Esophagus muscularis mucosa (tissue), 4 donors: ENCODE measurements around the gene GPR42.

Source experiments
- CTCF ChIP-seq, 3 experiments: fragments of 200-600 bp in 2 of 3; fragments of 450-650 bp in 1 of 3; sonication (generic) in 2 of 3; IDR thresholded peaks; one replicate each; pipeline ENCODE4 v1.5.1; 2017 to 2019; ENCODE audit warnings: antibody characterized with exemption in 3 of 3, mild to moderate bottlenecking in 2 of 3, moderate library complexity in 1 of 3
- EP300 ChIP-seq: sonication (generic); formaldehyde crosslinking; IDR thresholded peaks from one replicate; pipeline ENCODE4 v1.6.1; 2017; ENCODE audit warnings: antibody characterized with exemption
- POLR2A ChIP-seq: fragments of 450-650 bp; IDR thresholded peaks from one replicate; pipeline ENCODE4 v1.6.1; 2017; ENCODE audit warnings: antibody characterized with exemption, moderate library complexity, mild to moderate bottlenecking, low read depth
- POLR2AphosphoS5 ChIP-seq, 2 donors: sonication (generic); formaldehyde crosslinking; IDR thresholded peaks; one replicate each; pipeline ENCODE4 v1.6.1; 2017; ENCODE audit warnings: antibody characterized with exemption in 2 of 2

- TF ChIP-seq CTCF (IDR thresholded peaks at IDR 0.05) (no peak), POLR2AphosphoS5 (IDR thresholded peaks at IDR 0.05) (no peak), EP300 (no peak), POLR2A (no peak)
These were observed 32.9 kb upstream of the GPR42 start for GRCh38 chr19:35337984-35338296.
